Measurements from ENCODE around the gene CFAP20. TPM values are rescaled to one million over a fixed set of nuclear protein-coding genes. Genes with fewer than 3 reads are reported as not detected.

CFAP20 gene
- total RNA-seq, 1 experiment from 2014 or later = 81.6 TPM

DNA sequence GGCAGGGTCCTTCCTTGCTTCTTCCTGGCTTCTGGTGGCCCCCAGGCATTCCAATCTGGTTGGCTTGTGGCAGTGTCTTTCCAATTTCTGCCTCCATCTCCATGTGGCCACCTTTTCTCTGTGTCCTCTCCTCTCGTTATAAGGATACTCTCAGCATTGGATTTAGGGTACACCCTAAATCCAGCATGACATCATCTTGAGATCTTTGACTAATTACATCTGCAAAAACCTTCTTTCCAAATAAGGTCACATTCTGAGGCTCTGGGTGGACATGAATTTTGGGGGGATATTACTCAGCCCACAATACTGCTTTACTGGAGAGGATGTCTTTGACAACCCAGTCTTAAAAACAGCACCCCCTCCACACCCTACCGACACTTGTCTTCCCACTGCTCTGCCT is 18.9 kb upstream of the CFAP20 start:
- intact Hi-C loops (cut with micrococcal nuclease; ENCODE audit: unreplicated experiment) = no loop called here
- Histone ChIP-seq H3K4me3 (ENCODE audit: low read depth, low read length, poor library complexity, severe bottlenecking) (no peak overlapping the region), H3K27me3 (replicated peaks; ENCODE audit: insufficient read depth, low read depth, low read length, poor library complexity) (no peaks in the 10 kb centered on the region), H3K36me3 (ENCODE audit: insufficient read depth, low read length, poor library complexity, severe bottlenecking) (no peaks in the 10 kb centered on the region), H3K4me1 (ENCODE audit: insufficient read depth, low read length, poor library complexity, severe bottlenecking) (no peaks in the 10 kb centered on the region), H3K9me3 (ENCODE audit: low read depth, low read length, poor library complexity, severe bottlenecking) (no peaks in the 10 kb centered on the region), H3K27ac (ENCODE audit: low read depth, low read length, poor library complexity, severe bottlenecking) (no peak overlapping the region)
- no peak for TF ChIP-seq EZH2 (IDR thresholded peaks at IDR 0.05; ENCODE audit: borderline replicate concordance, low read depth, low read length, poor library complexity, severe bottlenecking)
- TF ChIP-seq, protein P1, sequence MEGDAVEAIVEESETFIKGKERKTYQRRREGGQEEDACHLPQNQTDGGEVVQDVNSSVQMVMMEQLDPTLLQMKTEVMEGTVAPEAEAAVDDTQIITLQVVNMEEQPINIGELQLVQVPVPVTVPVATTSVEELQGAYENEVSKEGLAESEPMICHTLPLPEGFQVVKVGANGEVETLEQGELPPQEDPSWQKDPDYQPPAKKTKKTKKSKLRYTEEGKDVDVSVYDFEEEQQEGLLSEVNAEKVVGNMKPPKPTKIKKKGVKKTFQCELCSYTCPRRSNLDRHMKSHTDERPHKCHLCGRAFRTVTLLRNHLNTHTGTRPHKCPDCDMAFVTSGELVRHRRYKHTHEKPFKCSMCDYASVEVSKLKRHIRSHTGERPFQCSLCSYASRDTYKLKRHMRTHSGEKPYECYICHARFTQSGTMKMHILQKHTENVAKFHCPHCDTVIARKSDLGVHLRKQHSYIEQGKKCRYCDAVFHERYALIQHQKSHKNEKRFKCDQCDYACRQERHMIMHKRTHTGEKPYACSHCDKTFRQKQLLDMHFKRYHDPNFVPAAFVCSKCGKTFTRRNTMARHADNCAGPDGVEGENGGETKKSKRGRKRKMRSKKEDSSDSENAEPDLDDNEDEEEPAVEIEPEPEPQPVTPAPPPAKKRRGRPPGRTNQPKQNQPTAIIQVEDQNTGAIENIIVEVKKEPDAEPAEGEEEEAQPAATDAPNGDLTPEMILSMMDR (conservative IDR thresholded peaks at IDR 0.05; ENCODE audit: low read depth, low read length) = no peak
- no peak for DNase-seq (ENCODE audit: low spot score)
- no TSS peak for BruUV-seq (replicated peaks)
- POLR2A ChIA-PET (ENCODE audit: low non-redundant PET) = no interaction called here
- CTCF ChIA-PET = no interaction called here

DNA sequence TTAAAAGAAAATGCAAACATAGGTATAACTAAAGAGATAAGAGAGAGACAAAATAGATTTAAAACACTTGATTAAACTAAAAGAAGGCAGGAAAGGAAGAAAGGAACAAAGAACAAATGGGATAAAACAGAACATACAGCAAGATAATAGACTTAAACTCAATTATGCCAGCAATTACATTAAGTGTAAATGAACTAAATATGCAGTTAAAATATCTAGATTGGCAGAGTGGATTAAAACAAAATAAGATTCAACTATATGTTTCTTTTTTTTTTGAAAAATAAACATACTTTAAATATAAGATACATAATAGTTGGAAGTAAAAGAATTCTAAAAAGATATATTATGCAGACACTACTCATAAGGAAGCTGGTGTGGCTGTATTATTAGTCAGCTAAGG is 9.7 kb upstream of the CFAP20 start:
- no TSS peak for BruUV-seq (replicated peaks)
- Histone ChIP-seq H3K9me3 (ENCODE audit: low read depth, low read length, poor library complexity, severe bottlenecking) (peaks cover 16% of the 10 kb centered on the region), H3K27me3 (replicated peaks; ENCODE audit: insufficient read depth, low read depth, low read length, poor library complexity) (no peaks in the 10 kb centered on the region), H3K27ac (ENCODE audit: low read depth, low read length, poor library complexity, severe bottlenecking) (no peak overlapping the region), H3K4me3 (ENCODE audit: low read depth, low read length, poor library complexity, severe bottlenecking) (no peak overlapping the region), H3K4me1 (ENCODE audit: insufficient read depth, low read length, poor library complexity, severe bottlenecking) (no peaks in the 10 kb centered on the region), H3K36me3 (ENCODE audit: insufficient read depth, low read length, poor library complexity, severe bottlenecking) (no peaks in the 10 kb centered on the region)
- DNase-seq (ENCODE audit: low spot score) = no peak
- TF ChIP-seq EZH2 (IDR thresholded peaks at IDR 0.05; ENCODE audit: borderline replicate concordance, low read depth, low read length, poor library complexity, severe bottlenecking) = no peak
- TF ChIP-seq, protein P1 (conservative IDR thresholded peaks at IDR 0.05; ENCODE audit: low read depth, low read length) = no peak
- CTCF ChIA-PET = no interaction called here
- POLR2A ChIA-PET (ENCODE audit: low non-redundant PET) = no interaction called here
- intact Hi-C loops (cut with micrococcal nuclease; ENCODE audit: unreplicated experiment) = no loop called here

GRCh38 chr16:58137581-58137980 is 8.4 kb upstream of the CFAP20 start:
- ChIA-PET POLR2A (ENCODE audit: low non-redundant PET) (interaction anchor here (0.6 kb wide), 1 partner anchor 112 kb away, joined by 3 read pairs; no protein-coding TSS in a partner anchor), CTCF (no interaction called here)
- H3K4me3 ChIP-seq (ENCODE audit: low read depth, low read length, poor library complexity, severe bottlenecking) = no peak overlapping the region
- H3K36me3 ChIP-seq (ENCODE audit: insufficient read depth, low read length, poor library complexity, severe bottlenecking) = no peaks in the 10 kb centered on the region
- no peaks in the 10 kb centered on the region for H3K27me3 ChIP-seq (replicated peaks; ENCODE audit: insufficient read depth, low read depth, low read length, poor library complexity)
- TF ChIP-seq EZH2 (IDR thresholded peaks at IDR 0.05; ENCODE audit: borderline replicate concordance, low read depth, low read length, poor library complexity, severe bottlenecking) = no peak
- TF ChIP-seq, protein P1 (conservative IDR thresholded peaks at IDR 0.05; ENCODE audit: low read depth, low read length) = no peak
- H3K9me3 ChIP-seq (ENCODE audit: low read depth, low read length, poor library complexity, severe bottlenecking) = peaks cover 16% of the 10 kb centered on the region
- intact Hi-C loops (cut with micrococcal nuclease; ENCODE audit: unreplicated experiment) = no loop called here
- no peak overlapping the region for H3K27ac ChIP-seq (ENCODE audit: low read depth, low read length, poor library complexity, severe bottlenecking)
- BruUV-seq (replicated peaks) = no TSS peak
- DNase-seq (ENCODE audit: low spot score) = no peak
- no peaks in the 10 kb centered on the region for H3K4me1 ChIP-seq (ENCODE audit: insufficient read depth, low read length, poor library complexity, severe bottlenecking)

All from A673 (cell line).